Stimulated activated CD4-positive, alpha-beta T cell treated with anti-CD3 and anti-CD28 coated beads, Interleukin-4, amount 100 ng/mL, for 1 hour (primary cell): ENCODE results near the gene ARHGEF39.
A peak's percentile ranks its signal among the peaks of the same experiment; 100 is the strongest.
"Not testable (repeated sequence)": the region's sequence is repeated elsewhere in the genome, so short reads cannot be mapped to it uniquely, and the experiment has no call there.

Source experiments
- DNase-seq: peaks from one replicate; pipeline ENCODE4 v3.0.0-alpha.2; 2020

The ARHGEF39 gene

DNA sequence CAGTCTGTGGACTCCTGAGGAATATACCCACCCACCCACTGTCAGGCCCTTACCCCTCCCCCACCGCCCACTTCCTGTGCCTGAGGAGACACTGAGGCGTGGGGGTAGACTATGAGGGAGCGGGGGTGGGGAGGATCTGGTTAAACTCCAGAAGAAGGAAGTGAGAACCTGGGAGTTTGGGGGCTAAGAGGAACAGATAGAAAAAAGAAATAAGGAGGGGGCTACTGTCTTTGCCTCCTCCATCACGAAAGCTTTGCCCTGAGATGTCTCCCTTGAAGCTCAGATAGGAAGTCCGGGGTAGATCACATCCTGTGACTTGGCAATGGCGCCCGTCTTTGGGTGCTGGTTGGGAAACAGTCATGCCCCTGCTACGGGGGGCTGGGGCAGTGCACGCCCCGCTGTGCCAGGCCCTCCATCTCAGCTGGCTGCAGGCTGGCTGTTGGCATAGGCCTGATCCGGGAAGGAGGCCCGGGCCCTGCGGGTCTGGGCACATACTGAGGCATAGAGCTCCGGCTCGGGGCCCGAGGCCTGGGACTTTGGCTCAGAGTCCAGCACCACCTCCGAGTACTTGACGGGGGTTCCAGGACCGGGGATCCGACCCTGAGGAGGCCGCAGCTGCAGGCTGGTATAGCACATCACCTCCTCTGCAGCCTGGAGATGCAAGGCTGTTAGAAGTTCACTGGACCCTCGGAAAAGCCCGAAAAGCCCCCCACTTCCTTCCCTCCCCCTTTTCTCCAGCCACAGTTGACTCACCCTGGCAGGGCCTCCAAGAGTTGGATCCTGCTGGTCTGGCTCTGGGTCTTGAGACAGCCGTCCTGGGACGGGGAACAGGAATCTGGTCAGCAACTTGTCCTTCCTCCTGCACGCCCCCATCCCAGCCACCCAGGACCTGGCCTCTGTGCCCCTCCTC is 15.3 kb downstream of the ARHGEF39 start:
- peak; percentile 47 for DNase-seq

- peak; percentile 93 for DNase-seq
Measured at GRCh38 chr9:35646533-35647265, 18.3 kb downstream of the ARHGEF39 start.

GRCh38 chr9:35646153-35646532 is 18.9 kb downstream of the ARHGEF39 start:
- no peak for DNase-seq

- DNase-seq = not testable (repeated sequence)
Measured at GRCh38 chr9:35645736-35646135, 19.3 kb downstream of the ARHGEF39 start.

DNA sequence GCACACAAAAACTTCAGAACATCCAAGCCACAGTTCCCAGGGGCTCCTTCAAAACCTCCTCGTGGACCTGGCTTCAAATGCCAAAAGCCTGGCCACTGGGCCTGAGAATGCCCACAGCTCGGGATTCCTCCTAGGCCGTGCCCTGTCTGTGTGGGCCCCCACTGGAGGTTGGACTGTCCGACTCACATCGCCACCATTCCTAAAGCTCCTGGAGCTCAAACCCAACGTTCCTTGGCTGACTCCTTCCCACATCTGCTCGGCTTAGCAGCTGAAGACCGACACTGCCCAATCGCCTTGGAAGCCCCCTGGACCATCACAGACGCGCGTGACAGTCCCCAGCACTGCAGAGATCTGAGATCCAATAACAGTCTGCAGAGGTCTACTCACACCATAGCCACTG is 21.9 kb downstream of the ARHGEF39 start:
- DNase-seq = no peak

DNA sequence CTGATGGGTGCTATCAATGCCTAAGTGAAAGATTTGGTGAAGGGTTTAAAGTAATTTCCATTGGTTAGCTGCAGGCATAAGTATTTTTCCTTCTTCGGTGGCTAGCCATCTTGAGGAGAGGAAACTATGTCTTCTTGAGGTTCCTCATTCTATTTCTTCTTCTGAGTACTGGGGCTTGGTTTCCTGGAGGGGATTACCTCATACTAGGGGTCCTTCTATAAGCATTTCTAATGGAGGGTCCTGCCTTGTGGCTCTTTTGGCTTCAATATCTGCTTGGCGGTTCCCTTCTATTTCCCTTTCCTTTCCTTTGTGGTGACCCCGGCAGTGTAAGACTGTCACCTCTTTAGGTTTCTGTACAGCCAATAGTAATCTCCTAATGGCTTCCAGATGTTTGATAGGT is 23.5 kb downstream of the ARHGEF39 start:
- DNase-seq = not testable (repeated sequence)

- not testable (repeated sequence) for DNase-seq
Measured at GRCh38 chr9:35640431-35640830, 24.6 kb downstream of the ARHGEF39 start.

DNA sequence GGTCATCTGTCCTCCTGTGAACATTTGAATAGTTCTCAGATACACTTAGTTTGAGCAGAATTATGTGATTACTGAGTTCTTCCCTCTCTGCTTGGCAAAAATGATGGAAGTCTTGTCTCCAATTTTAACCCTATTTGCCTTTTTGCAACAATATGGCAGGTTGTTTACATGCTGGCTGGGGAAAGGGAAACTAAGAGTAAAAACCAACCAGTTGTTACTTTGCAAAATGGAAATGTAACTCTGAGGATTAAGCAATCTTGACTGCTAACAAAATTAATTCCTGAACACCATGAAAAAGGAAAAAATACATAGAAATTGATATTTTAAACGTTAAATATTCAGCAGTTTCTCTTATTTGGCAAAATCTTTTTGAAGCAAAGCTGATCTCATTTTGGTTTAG is 25.4 kb downstream of the ARHGEF39 start:
- no peak for DNase-seq

GRCh38 chr9:35639225-35639624 is 25.8 kb downstream of the ARHGEF39 start:
- not testable (repeated sequence) for DNase-seq

GRCh38 chr9:35638751-35639150 is 26.2 kb downstream of the ARHGEF39 start:
- DNase-seq = not testable (repeated sequence)

GRCh38 chr9:35637427-35637955 is 27.5 kb downstream of the ARHGEF39 start:
- not testable (repeated sequence) for DNase-seq

- not testable (repeated sequence) for DNase-seq
Measured at GRCh38 chr9:35636877-35637246, 28.1 kb downstream of the ARHGEF39 start.

DNA sequence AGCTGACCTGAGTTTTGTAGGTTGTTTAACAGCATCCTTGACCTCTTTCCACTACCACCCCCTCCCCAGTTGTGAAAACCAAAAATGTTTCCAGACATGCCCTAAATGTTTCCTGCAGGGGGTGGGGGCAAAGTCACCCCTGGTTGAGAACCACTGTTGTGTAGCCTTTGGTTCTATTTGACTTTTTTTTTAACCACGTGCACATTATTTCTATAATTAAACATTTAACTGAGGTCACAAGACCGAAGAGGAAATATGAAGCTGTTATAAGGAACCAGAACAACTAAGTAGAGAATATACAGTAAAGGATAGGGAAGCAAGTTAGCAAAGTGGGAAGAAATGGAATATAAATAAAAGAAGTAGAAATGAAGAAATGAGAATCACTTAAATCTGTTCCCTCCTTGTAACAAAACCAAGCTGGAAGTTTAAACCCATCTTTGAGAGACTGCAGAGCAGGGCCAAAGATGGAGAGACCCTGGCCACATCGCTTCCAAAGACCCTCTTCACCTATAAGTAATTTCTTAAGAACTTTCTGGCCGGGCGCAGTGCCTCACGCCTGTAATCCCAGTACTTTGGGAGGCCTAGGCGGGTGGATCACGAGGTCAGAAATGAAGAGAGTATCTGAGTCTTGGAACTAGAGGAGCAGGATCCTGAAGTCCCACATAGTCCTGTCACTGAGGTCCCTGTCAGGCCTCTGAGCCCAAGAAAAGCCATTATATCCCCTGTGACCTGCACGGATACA is 28.7 kb downstream of the ARHGEF39 start:
- DNase-seq = no peak

GRCh38 chr9:35635730-35636129 is 29.3 kb downstream of the ARHGEF39 start:
- no peak for DNase-seq

DNA sequence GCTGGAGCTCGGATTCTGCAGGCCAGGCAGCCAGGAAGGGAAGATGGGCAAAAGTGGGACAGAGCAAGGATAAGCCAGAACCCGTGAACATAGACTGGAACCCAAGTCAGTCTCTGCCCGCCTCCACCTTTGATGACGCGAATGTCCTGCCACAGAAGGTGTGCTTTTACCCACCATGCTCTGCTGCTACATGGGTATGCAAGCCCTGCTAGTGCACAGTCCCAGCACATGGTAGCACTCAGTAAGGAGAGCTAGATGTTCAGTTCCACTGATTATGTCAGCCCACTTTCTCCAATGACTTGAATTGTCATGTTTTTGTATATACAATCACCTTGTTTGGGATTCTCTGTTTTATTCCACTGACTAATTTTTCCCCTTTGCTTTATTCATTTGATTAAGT is 35.4 kb downstream of the ARHGEF39 start:
- DNase-seq = no peak

- DNase-seq = no peak
Measured at GRCh38 chr9:35628389-35628991, 36.5 kb downstream of the ARHGEF39 start.

GRCh38 chr9:35627575-35627974 is 37.4 kb downstream of the ARHGEF39 start:
- no peak for DNase-seq

GRCh38 chr9:35619800-35620158 is 45.2 kb downstream of the ARHGEF39 start:
- no peak for DNase-seq

GRCh38 chr9:35618854-35619799 is 45.9 kb downstream of the ARHGEF39 start:
- DNase-seq = no peak

GRCh38 chr9:35618325-35618727 is 46.7 kb downstream of the ARHGEF39 start, which contains the start of gene CD72:
CD72 (minus strand) TSS chr9:35618413; CDS start chr9:35618303, 110 bp downstream.
- DNase-seq = no peak

- DNase-seq = no peak
Measured at GRCh38 chr9:35617548-35617947, 47.4 kb downstream of the ARHGEF39 start.
